GM10847 (cell line): ENCODE measurements around the gene MYOM1.
A peak's percentile ranks its signal among the peaks of the same experiment; 100 is the strongest.

Source experiments
- POLR2A ChIP-seq: IDR thresholded peaks from 2 replicates; pipeline ENCODE4 v1.6.1; 2011; ENCODE audit not compliant: insufficient read length; ENCODE audit errors: extremely low read depth

MYOM1 gene

GRCh38 chr18:3255611-3256165 lies 35.9 kb upstream of the MYOM1 start:
- no peak for TF ChIP-seq POLR2A

DNA sequence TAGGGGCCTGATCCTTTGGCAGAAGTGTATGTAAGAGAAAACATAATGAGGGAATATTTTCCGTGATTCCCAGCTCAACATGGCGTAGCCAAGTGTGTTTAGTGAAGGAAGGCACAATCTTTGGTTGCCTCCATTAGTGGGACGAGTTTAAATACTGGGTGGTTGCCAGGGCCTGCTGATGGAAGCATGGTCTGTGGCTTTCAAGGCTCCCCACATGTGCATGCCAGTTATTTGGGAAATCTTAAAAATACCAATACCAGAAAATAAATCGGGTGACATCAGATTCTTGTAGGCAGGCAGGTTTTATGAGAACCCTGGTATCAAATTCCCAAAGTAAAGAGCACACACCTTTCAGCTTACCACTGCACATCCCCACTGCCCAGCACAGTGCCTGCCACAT lies 35.0 kb upstream of the MYOM1 start:
- no peak for TF ChIP-seq POLR2A

- TF ChIP-seq POLR2A = no peak
These were observed 33.1 kb upstream of the MYOM1 start for GRCh38 chr18:3252843-3253242.

DNA sequence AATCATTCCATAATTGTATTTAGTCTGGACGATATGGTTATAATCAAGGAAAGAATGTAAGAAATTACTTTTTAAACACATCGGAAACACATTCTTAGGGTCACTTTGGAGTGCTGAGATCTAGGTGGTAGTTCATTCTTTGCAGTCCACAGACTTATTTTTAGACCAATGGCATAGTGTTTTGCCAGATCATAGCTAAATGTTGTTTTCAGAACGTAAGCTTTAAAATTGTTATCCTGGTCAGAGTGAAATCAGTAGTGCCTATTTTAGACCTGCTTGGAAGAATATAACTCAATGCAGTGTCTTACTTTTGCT lies 32.2 kb upstream of the MYOM1 start:
- TF ChIP-seq POLR2A = no peak

DNA sequence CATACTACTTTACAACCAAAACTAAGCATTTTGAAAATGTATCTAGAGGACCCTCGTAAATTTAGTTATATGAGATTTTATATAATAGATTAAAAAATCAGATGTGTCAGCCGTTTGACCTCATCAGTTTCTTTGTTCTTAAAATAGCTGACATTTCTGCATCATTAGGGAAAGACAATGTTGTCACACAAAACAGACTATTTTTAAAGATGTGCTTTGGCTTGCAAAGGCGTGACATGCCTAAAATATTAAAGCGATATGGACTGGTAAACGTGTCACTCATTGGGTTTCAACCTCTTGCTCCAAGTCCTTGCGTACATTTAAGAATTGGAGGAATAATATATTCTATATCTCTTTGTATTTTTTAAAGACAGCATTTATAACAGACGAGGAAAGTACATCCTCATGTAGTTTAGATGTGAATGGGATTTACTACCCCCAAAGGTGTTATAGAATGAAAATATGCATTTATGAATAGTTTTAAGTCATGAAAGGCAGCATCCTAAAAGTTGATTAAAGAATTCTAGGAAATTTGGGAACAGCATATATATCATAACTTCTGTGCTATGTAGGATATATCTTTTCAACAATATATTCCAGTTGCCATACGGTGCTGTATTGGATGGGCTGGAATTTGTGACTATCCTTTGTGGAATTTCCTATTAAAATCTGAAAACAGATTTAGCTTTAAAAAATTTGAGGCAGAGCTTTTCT lies 31.6 kb upstream of the MYOM1 start:
- no peak for TF ChIP-seq POLR2A

DNA sequence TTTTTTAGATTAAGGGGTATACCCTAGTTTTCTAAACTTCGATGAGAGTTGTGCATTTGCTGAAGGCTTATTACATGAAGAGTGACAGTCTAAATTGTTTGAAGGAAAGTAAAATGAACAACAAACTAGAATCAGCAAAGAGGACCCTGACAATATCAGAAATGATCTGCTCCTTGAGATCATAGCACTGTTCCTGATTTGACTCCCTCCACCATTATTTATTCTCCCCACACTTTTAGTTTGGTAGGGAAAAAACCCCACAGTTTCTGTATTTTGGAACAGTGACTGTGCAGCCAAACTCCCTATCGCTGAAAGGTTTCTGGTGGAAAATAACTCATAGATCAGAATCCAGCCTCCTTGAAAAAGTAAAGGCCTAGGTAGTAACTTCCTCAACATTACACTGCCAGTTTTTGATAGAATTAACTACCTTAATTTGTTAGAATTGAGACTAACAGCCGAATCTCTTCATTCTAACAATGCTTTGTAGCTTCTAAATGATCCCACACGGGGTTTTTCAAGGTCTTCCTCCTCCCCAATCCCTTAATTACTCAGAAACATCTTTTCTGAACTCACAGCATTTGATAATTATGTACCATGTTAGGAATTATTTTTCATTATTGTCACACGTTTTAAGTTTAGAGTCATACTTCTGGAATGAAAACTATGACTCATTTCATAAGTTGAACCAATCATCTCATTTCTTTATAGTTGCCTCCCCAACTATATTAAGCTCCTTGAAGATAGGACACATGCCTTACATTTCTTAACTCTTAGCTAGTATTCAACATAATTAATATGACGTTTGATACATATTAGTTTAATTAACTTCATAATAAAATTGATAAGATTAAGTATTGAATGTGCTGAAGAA lies 30.7 kb upstream of the MYOM1 start:
- no peak for TF ChIP-seq POLR2A

- TF ChIP-seq POLR2A = no peak
These were observed 29.0 kb upstream of the MYOM1 start for GRCh38 chr18:3248658-3249359.

GRCh38 chr18:3248062-3248657 lies 28.4 kb upstream of the MYOM1 start:
- no peak for TF ChIP-seq POLR2A

- TF ChIP-seq POLR2A = peak; percentile 98
These were observed 27.7 kb upstream of the MYOM1 start, which contains the start of gene MYL12A for GRCh38 chr18:3247240-3248061. MYL12A (plus strand) TSS chr18:3247801; CDS start chr18:3253248, 5,447 bp downstream.

GRCh38 chr18:3246635-3247239 lies 27.0 kb upstream of the MYOM1 start:
- no peak for TF ChIP-seq POLR2A

- peak; percentile 28 for TF ChIP-seq POLR2A
These were observed 26.3 kb upstream of the MYOM1 start for GRCh38 chr18:3245853-3246634.

DNA sequence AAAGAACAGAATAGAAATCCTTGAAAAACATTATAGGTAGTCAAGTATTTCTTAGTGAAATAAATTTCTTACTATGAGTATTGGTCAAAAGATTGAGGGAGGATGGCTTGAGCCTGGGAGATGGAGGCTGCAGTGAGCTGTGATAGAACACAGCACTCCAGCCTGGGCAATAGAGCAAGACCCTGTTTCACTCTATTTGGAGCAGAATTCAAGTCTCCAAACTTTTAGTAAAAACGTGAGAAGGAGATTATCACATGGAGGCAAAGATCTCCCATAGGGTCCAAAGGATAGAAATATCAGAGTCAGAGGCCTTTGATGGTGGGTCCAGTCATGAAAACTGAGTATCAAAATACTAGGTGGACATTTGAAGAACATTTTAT lies 25.4 kb upstream of the MYOM1 start:
- TF ChIP-seq POLR2A = no peak

DNA sequence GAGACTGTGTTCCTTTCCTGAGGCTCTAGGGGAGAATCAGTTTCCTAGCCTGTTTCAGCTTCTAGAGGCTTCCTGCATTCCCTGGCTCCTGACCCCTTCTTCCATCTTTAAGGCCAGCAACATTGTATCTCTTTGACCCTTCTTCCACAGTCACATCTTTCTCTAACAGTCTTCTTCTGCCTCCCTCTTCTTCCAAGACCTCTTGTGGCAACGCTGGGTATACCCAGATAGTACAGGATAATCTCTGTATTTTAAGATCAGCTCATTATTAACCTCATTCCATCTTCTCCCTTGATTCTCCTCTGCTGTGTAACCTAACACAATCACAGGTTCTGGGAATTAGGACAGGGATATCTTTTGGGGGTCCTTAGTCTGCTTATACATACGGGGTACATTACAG lies 19.0 kb upstream of the MYOM1 start:
- no peak for TF ChIP-seq POLR2A
